Chondrocyte (in vitro differentiated cells): ENCODE results near the gene DNAH14. TPM values are rescaled to one million over a fixed set of nuclear protein-coding genes. Genes with fewer than 3 reads are reported as not detected.

Experiments used
- DNase-seq: peaks from one replicate; pipeline ENCODE4 v3.0.0; 2021; ENCODE audit warnings: mixed read lengths, low spot score
- H3K27ac Mint-ChIP-seq: one replicate; pipeline ENCODE4 v1.8.0; 2021; ENCODE audit warnings: mild to moderate bottlenecking, moderate library complexity, mixed read lengths; ENCODE audit not compliant: unreplicated experiment
- H3K27me3 Mint-ChIP-seq: 2 replicates; pipeline ENCODE4 v1.8.0; 2021; ENCODE audit warnings: low read depth, mixed read lengths
- H3K36me3 Mint-ChIP-seq: 2 replicates; pipeline ENCODE4 v1.8.0; 2021; ENCODE audit warnings: low read depth, mixed read lengths
- H3K4me1 Mint-ChIP-seq: 2 replicates; pipeline ENCODE4 v1.8.0; 2021; ENCODE audit warnings: low read depth, mild to moderate bottlenecking, mixed read lengths
- H3K4me3 Mint-ChIP-seq: one replicate; pipeline ENCODE4 v1.8.0; 2021; ENCODE audit warnings: mild to moderate bottlenecking, moderate library complexity, mixed read lengths; ENCODE audit not compliant: unreplicated experiment
- H3K9me3 Mint-ChIP-seq: 2 replicates; pipeline ENCODE4 v1.8.0; 2021; ENCODE audit warnings: low read depth, mixed read lengths
- total RNA-seq: library from RNA; stranded (reverse); gene quantifications from 3 replicates; pipeline ENCODE4 v1.2.1, GENCODE V29; 2021
- TF ChIP-seq, protein P1 (sequence below): fragments of 200-600 bp; sonication (generic); IDR thresholded peaks from 2 replicates; pipeline ENCODE4 v1.5.0; 2021; ENCODE audit warnings: antibody characterized with exemption, mild to moderate bottlenecking, moderate library complexity

The DNAH14 gene
- total RNA-seq, 1 donor from 2014 or later: 16.0 TPM

GRCh38 chr1:225431081-225431863 is 501.8 kb downstream of the DNAH14 start:
- H3K27me3 Mint-ChIP-seq: peaks cover 6% of the 10 kb centered on the region
- no peaks in the 10 kb centered on the region for H3K36me3 Mint-ChIP-seq
- H3K27ac Mint-ChIP-seq: no peak overlapping the region
- no peaks in the 10 kb centered on the region for H3K9me3 Mint-ChIP-seq
- H3K4me1 Mint-ChIP-seq: peaks cover 28% of the 10 kb centered on the region
- TF ChIP-seq, protein P1, sequence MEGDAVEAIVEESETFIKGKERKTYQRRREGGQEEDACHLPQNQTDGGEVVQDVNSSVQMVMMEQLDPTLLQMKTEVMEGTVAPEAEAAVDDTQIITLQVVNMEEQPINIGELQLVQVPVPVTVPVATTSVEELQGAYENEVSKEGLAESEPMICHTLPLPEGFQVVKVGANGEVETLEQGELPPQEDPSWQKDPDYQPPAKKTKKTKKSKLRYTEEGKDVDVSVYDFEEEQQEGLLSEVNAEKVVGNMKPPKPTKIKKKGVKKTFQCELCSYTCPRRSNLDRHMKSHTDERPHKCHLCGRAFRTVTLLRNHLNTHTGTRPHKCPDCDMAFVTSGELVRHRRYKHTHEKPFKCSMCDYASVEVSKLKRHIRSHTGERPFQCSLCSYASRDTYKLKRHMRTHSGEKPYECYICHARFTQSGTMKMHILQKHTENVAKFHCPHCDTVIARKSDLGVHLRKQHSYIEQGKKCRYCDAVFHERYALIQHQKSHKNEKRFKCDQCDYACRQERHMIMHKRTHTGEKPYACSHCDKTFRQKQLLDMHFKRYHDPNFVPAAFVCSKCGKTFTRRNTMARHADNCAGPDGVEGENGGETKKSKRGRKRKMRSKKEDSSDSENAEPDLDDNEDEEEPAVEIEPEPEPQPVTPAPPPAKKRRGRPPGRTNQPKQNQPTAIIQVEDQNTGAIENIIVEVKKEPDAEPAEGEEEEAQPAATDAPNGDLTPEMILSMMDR: no peak
- no peak for DNase-seq
- no peak overlapping the region for H3K4me3 Mint-ChIP-seq

DNA sequence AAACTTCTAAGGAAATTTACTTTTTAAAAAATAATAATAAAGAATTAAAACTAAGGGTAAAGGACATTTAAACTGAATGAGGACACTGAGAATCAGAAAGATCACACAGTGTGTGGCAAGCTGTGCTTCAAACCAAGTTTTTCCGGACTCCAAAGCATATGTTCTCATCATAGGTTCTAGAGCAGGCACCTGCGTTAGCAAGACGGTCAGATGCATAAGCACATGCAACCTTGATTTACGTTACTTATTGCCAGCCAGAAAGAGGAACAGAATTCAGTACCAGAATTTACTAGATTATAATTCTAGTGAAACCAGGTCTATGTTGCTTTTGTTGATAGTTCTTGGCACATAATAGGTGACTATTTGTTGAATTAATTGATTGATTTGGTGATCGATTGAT is 504.6 kb downstream of the DNAH14 start:
- Mint-ChIP-seq H3K27ac (no peak overlapping the region), H3K27me3 (peaks cover 6% of the 10 kb centered on the region), H3K36me3 (no peaks in the 10 kb centered on the region), H3K4me1 (peaks cover 13% of the 10 kb centered on the region), H3K9me3 (no peaks in the 10 kb centered on the region), H3K4me3 (no peak overlapping the region)
- DNase-seq: no peak
- TF ChIP-seq, protein P1: no peak

GRCh38 chr1:225435076-225435475 is 505.6 kb downstream of the DNAH14 start:
- H3K4me1 Mint-ChIP-seq: peaks cover 5% of the 10 kb centered on the region
- no peak overlapping the region for H3K27ac Mint-ChIP-seq
- H3K36me3 Mint-ChIP-seq: no peaks in the 10 kb centered on the region
- H3K27me3 Mint-ChIP-seq: peaks cover 6% of the 10 kb centered on the region
- H3K4me3 Mint-ChIP-seq: no peak overlapping the region
- TF ChIP-seq, protein P1: no peak
- DNase-seq: no peak
- H3K9me3 Mint-ChIP-seq: no peaks in the 10 kb centered on the region

DNA sequence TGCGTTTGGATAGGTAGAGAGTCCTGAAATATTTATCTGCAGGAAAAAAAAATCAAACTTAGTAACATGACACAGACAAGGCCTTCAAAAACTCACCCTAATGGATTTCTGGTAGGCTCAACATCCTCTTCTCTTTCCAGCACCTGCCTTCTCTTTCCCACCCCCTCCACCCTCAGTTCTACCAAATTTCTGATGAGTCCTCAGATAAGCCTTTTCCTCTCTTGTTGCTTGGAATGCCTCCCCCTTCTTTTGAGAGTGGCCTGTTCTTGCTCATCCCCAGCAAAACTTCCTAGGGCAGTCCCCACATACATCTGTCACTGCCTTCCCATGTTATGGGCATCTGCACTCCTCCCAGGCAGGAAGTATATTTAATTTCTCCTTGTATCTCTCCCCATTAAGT is 506.0 kb downstream of the DNAH14 start:
- Mint-ChIP-seq H3K4me1 (peaks cover under 1% of the 10 kb centered on the region), H3K27me3 (peaks cover 6% of the 10 kb centered on the region), H3K4me3 (no peak overlapping the region), H3K27ac (no peak overlapping the region), H3K9me3 (no peaks in the 10 kb centered on the region), H3K36me3 (no peaks in the 10 kb centered on the region)
- DNase-seq: no peak
- TF ChIP-seq, protein P1: no peak

DNA sequence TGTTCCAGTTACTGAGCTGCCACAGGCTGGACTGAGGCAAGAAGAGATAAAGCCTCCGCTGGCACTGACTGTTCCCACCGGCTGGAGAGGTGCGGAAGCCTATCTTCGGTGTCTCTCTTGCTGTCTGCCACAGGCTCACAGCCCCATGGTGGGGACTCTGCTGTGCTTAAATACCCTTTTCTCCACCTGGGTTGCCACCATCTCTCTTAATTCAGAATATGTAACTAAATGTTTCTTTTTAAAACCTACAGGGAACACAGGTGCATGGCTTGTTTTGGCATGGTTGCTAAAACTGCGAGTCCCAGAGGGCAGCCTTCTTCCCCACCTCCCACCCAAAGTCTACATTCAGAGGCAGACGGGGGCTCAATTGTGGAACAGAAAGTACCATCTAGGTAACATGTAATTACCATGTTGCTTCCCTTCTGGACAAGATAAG is 506.5 kb downstream of the DNAH14 start:
- TF ChIP-seq, protein P1: no peak
- Mint-ChIP-seq H3K4me3 (no peak overlapping the region), H3K27ac (no peak overlapping the region), H3K27me3 (peaks cover 6% of the 10 kb centered on the region), H3K9me3 (no peaks in the 10 kb centered on the region), H3K4me1 (peaks cover 5% of the 10 kb centered on the region), H3K36me3 (no peaks in the 10 kb centered on the region)
- no peak for DNase-seq
